Right atrium auricular region (tissue), 2 donors: ENCODE measurements around the gene RPE65. TPM values are rescaled to one million over a fixed set of nuclear protein-coding genes. Genes with fewer than 3 reads are reported as not detected.

Experiments used
- DNase-seq: peaks from one replicate; pipeline ENCODE4 v3.0.0-alpha.2; 2019; ENCODE audit warnings: low spot score
- H3K27ac ChIP-seq, 2 donors: fragments of 200-600 bp; sonication (generic); 1 replicate in 1 of 2; 2 replicates in 1 of 2; pipeline ENCODE4 v1.5.1; 2016 to 2019
- H3K27me3 ChIP-seq, 2 donors: fragments of 200-600 bp; sonication (generic); one replicate each; pipeline versions ENCODE4 v1.5.1 to v1.6.0; 2017 to 2019
- H3K36me3 ChIP-seq: fragments of 200-600 bp; sonication (generic); one replicate; pipeline ENCODE4 v1.5.1; 2016
- H3K4me1 ChIP-seq, 2 donors: fragments of 200-600 bp; sonication (generic); one replicate each; pipeline versions ENCODE4 v1.5.1 to v1.6.0; 2017 to 2019
- H3K4me3 ChIP-seq, 2 donors: fragments of 200-600 bp; sonication (generic); 1 replicate in 1 of 2; 2 replicates in 1 of 2; pipeline ENCODE4 v1.5.1; 2017 to 2019; ENCODE audit warnings: mild to moderate bottlenecking in 1 of 2, moderate library complexity in 1 of 2
- H3K9me3 ChIP-seq, 2 donors: fragments of 200-600 bp; sonication (generic); one replicate each; pipeline ENCODE4 v1.5.1; 2019
- CTCF ChIP-seq, 2 donors: fragments of 200-600 bp; sonication (generic); IDR thresholded peaks; one replicate each; pipeline ENCODE4 v1.5.1; 2019; ENCODE audit warnings: antibody characterized with exemption in 2 of 2
- total RNA-seq, 2 donors: library from RNA; depleted of rRNA; stranded (reverse); fragments of >200 nt; gene quantifications; one replicate each; pipeline ENCODE4 v1.1.0, GENCODE V29; 2016

Gene RPE65
- total RNA-seq: under 1 TPM in 1 of 2 donors, not detected in 1; 0.15 TPM

DNA sequence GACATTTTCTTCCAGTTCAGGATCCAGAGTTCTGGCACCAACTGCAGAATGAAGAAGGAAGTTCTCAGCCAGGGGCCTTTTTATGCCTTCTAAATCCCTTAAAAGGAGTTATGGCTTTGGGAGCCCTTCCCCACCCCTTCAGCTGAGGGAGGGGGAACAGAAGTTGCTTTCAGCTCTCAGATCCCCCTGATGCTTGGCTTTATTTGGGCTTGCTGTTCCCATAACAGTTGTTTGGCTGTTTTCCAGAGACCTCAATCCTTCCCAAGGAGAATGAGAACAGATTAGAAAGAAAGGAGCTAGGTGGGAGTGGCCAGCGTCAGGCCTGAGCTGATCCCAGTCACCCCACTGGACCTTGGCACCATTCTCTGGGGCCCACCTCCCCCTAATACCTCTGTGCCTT, at the start of gene RPE65:
RPE65 (minus strand) TSS at position 54 of the 400 bp plus-strand sequence; CDS start at position 5, 49 bp downstream.
- no peak within 1 kb of the TSS for H3K27ac ChIP-seq
- H3K4me3 ChIP-seq: no peak within 1 kb of the TSS
- no peaks in the 10 kb centered on the region for H3K27me3 ChIP-seq
- no peak for TF ChIP-seq CTCF (IDR thresholded peaks at IDR 0.05)
- no peak for DNase-seq
- no peaks in the 10 kb centered on the region for H3K4me1 ChIP-seq
- H3K36me3 ChIP-seq: no peaks in the 10 kb centered on the region
- no peaks in the 10 kb centered on the region for H3K9me3 ChIP-seq

DNA sequence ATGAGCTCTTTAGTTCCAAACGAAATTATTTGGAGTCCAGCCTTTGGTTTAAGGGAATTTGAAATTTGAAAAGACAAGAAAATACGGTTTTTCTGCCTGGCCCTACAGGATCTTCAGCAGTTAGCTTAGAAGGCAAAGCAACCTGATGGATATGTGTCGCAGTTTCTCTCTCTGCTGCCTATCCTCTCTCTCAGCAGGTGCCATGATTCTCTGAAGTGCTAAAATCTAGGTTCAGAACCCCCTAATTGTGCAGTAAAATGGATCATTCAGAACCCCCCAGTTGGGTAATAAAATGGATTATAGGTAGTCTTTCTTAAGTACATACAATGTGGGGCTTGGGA, 47.6 kb upstream of the RPE65 start:
- peaks cover 0 to 11% of the 10 kb centered on the region in 2 donors for H3K4me1 ChIP-seq
- no peaks in the 10 kb centered on the region for H3K27me3 ChIP-seq
- no peak for TF ChIP-seq CTCF (IDR thresholded peaks at IDR 0.05)
- H3K27ac ChIP-seq: no peak overlapping the region
- no peaks in the 10 kb centered on the region for H3K9me3 ChIP-seq
- peak overlapping the region; percentile 45 to 64 for H3K4me3 ChIP-seq
- H3K36me3 ChIP-seq: no peaks in the 10 kb centered on the region
- no peak for DNase-seq

GRCh38 chr1:68496680-68497357, 47.1 kb upstream of the RPE65 start, which contains the start of gene DEPDC1:
Gene DEPDC1, minus strand, starts transcription at chr1:68497082. Its CDS starts 83 bp downstream, at chr1:68496999.
- Histone ChIP-seq H3K4me3 (peak within 1 kb of the TSS; percentile 45 to 64), H3K27me3 (no peaks in the 10 kb centered on the region), H3K36me3 (no peaks in the 10 kb centered on the region), H3K9me3 (no peaks in the 10 kb centered on the region), H3K27ac (no peak within 1 kb of the TSS), H3K4me1 (peaks cover 0 to 11% of the 10 kb centered on the region in 2 donors)
- DNase-seq: peak; percentile 96
- peak in 1 of 2 donors; percentile 20 for TF ChIP-seq CTCF (IDR thresholded peaks at IDR 0.05)

DNA sequence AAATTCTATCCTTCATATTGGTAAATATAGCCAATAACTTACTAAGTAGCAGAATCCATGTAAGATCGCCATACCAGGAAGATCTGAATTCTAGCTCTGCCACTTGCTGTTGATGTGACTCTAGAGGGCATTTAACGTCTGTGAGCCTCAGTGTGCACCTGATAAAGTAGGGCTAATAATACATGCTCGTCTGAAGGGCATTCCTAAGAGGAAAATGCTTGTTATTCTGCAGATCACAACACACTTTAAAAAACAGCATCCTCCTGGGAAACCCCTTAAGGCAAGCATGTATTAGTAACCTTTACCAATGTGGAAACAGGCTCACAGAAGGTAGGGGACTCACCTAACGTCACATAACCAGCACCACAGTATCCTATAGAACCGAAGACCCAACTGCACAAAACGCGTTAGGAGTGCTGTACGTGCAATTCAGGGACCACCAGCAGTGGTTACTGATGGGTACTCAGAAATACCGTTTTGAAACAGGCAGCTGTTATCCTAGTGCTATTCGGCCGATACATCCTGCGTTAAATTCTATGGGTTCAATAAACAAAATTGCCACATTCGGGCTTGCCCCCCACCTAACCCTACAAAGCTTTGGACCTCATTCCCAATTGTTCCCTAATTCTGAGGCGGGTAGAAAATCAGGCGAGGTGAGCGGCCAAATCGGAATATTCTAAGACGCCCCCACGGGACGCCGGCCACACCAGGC, 46.4 kb upstream of the RPE65 start:
- Histone ChIP-seq H3K4me3 (peak overlapping the region; percentile 45 to 64), H3K27me3 (no peaks in the 10 kb centered on the region), H3K9me3 (no peaks in the 10 kb centered on the region), H3K4me1 (peaks cover 0 to 11% of the 10 kb centered on the region in 2 donors), H3K27ac (no peak overlapping the region), H3K36me3 (no peaks in the 10 kb centered on the region)
- DNase-seq: no peak
- TF ChIP-seq CTCF (IDR thresholded peaks at IDR 0.05): no peak

DNA sequence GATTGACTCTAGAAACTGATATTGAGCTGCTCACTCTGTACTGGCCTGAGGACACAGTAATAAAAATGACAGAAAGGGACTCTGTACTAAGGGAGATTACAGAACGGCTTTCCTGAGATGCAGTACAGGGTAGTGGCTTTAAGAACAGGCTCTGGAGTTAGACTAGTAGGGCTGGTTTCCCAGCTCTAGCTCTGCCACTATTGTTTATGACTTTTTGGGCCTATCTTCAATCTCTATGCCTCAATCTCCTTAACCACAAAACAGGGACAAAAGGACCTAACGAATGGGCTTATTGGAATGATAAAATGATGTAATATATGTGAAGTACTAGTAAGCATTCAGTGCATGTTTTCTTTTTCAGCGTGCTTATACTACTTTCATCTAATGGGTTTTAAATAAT, 45.8 kb upstream of the RPE65 start:
- no peak for TF ChIP-seq CTCF (IDR thresholded peaks at IDR 0.05)
- no peaks in the 10 kb centered on the region for H3K36me3 ChIP-seq
- H3K27me3 ChIP-seq: no peaks in the 10 kb centered on the region
- H3K4me3 ChIP-seq: no peak overlapping the region
- H3K27ac ChIP-seq: no peak overlapping the region
- H3K9me3 ChIP-seq: no peaks in the 10 kb centered on the region
- DNase-seq: no peak
- peaks cover 0 to 11% of the 10 kb centered on the region in 2 donors for H3K4me1 ChIP-seq
